Measurements from ENCODE around the gene SIL1.

GRCh38 chr5:138909734-138910133, 288.4 kb downstream of the SIL1 start:
- TF ChIP-seq RAD21 (CRISPR knock-in tag; conservative IDR thresholded peaks at IDR 0.05 in 1 of 2, IDR thresholded peaks at IDR 0.05 in 1 of 2), result no peak
- no peak for TF ChIP-seq ZNF583 (CRISPR knock-in tag; IDR thresholded peaks at IDR 0.05)
